Transverse colon (tissue), 4 donors: ENCODE results near the gene RPL5. TPM values are rescaled to one million over a fixed set of nuclear protein-coding genes. Genes with fewer than 3 reads are reported as not detected.

Source experiments
- DNase-seq: peaks from one replicate; pipeline ENCODE4 v3.0.0-alpha.2; 2019
- H3K27ac ChIP-seq, 4 donors: fragments of 200-600 bp; sonication (generic); 2 replicates each; pipeline ENCODE4 v1.5.1; 2016 to 2018; ENCODE audit warnings: inconsistent platforms in 4 of 4
- H3K27me3 ChIP-seq: fragments of 200-600 bp; sonication (generic); 2 replicates; pipeline ENCODE4 v1.5.1; 2017; ENCODE audit warnings: inconsistent platforms
- H3K36me3 ChIP-seq, 4 donors: fragments of 200-600 bp; sonication (generic); 2 replicates each; pipeline ENCODE4 v1.5.1; 2017 to 2019; ENCODE audit warnings: inconsistent platforms in 4 of 4
- H3K4me1 ChIP-seq, 4 donors: fragments of 200-600 bp; sonication (generic); 2 replicates each; pipeline ENCODE4 v1.5.1; 2017 to 2020; ENCODE audit warnings: inconsistent platforms in 4 of 4
- H3K4me3 ChIP-seq, 4 donors: fragments of 200-600 bp; sonication (generic); 1 replicate in 1 of 4; 2 replicates in 3 of 4; pipeline versions ENCODE4 v1.5.1 to v1.6.1; 2017 to 2019; ENCODE audit warnings: inconsistent platforms in 4 of 4
- H3K9me3 ChIP-seq, 2 donors: fragments of 200-600 bp; sonication (generic); 2 replicates each; pipeline ENCODE4 v1.5.1; 2017 to 2019; ENCODE audit warnings: inconsistent platforms in 2 of 2
- CTCF ChIP-seq, 5 experiments: fragments of 200-600 bp in 3 of 5; fragments of 450-650 bp in 2 of 5; sonication (generic) in 3 of 5; IDR thresholded peaks; 1 replicate in 2 of 5; 2 replicates in 3 of 5; pipeline ENCODE4 v1.5.1; 2016 to 2017; ENCODE audit warnings: antibody characterized with exemption in 5 of 5, inconsistent platforms in 3 of 5, mild to moderate bottlenecking in 2 of 5, moderate library complexity in 1 of 5
- EP300 ChIP-seq: sonication (generic); formaldehyde crosslinking; IDR thresholded peaks from one replicate; pipeline ENCODE4 v1.6.1; 2017; ENCODE audit warnings: antibody characterized with exemption, low read depth
- POLR2A ChIP-seq: fragments of 450-650 bp; IDR thresholded peaks from one replicate; pipeline ENCODE4 v1.6.1; 2016; ENCODE audit warnings: antibody characterized with exemption, mild to moderate bottlenecking, moderate library complexity
- POLR2AphosphoS5 ChIP-seq, 3 donors: sonication (generic); formaldehyde crosslinking; IDR thresholded peaks; one replicate each; pipeline ENCODE4 v1.6.1; 2016; ENCODE audit warnings: antibody characterized with exemption in 3 of 3
- WGBS, 2 donors: methylation state at CpG; one replicate each; pipeline ENCODE4 v1.1.5; 2018; ENCODE audit warnings: low coverage in 1 of 2; 5-methylcytosine and 5-hydroxymethylcytosine counted together
- in situ Hi-C, 4 donors: fragments of 200-750 bp; cut with MboI; loops; one replicate each; pipeline versions ENCODE4 v1.15.0 to v1.15.1; 2017; ENCODE audit warnings: low sequenced_read_pairs in 3 of 4, low pct_ligation_motif_present in 1 of 4, low pct_unique_long_range_greater_than_20kb in 1 of 4
- intact Hi-C: fragments of 100-400 bp; cut with DNase I; formaldehyde crosslinking; loops from one replicate; pipeline ENCODE4 v1.15.1; 2023; ENCODE audit warnings: low total_unique reads
- total RNA-seq, 4 donors: library from RNA; depleted of rRNA; stranded (reverse); fragments of >200 nt; gene quantifications; one replicate each; pipeline ENCODE4 v1.1.0, GENCODE V29; 2016

Gene RPL5
- total RNA-seq, 4 donors from 2014 or later = 360 to 1,369 (median 1,157) TPM

- Histone ChIP-seq H3K9me3 (no peaks in the 10 kb centered on the region), H3K36me3 (peaks cover 0 to 27% (median 11%) of the 10 kb centered on the region in 4 donors), H3K27ac (peak overlapping the region; percentile 88 to 97 (median 94)), H3K4me1 (peaks cover 15 to 62% (median 29%) of the 10 kb centered on the region in 4 donors), H3K27me3 (no peaks in the 10 kb centered on the region), H3K4me3 (peak overlapping the region in 2 of 4 donors; percentile 88 to 95)
- intact Hi-C loops = no loop called here
- DNase-seq = no peak
- no peak for TF ChIP-seq POLR2A
- no peak for TF ChIP-seq POLR2AphosphoS5 (IDR thresholded peaks at IDR 0.05)
- TF ChIP-seq EP300 = no peak
- TF ChIP-seq CTCF (IDR thresholded peaks at IDR 0.05) = no peak
- in situ Hi-C loops = no loop called here
- WGBS, 2 donors = 35 to 41% methylated on average over 4 to 5 of the region's 5 CpGs
Measured at GRCh38 chr1:92833840-92834239, 2.0 kb downstream of the RPL5 start.

DNA sequence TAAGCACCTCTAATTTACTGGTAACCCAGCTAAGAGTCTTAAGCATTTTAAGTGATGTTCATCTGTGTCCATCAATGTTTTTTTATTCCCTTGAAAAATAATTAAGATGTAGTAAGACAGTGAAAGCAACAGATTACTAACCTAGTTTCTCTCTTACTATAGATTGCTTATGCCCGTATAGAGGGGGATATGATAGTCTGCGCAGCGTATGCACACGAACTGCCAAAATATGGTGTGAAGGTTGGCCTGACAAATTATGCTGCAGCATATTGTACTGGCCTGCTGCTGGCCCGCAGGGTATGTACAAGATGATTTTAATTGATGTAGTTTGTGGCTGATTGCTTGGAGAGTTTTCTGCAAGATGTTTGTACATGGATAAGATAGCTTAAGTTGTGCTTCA, 2.8 kb downstream of the RPL5 start:
- H3K27me3 ChIP-seq = no peaks in the 10 kb centered on the region
- no peak for TF ChIP-seq EP300
- no peak for TF ChIP-seq POLR2A
- no peak for TF ChIP-seq CTCF (IDR thresholded peaks at IDR 0.05)
- no peak for TF ChIP-seq POLR2AphosphoS5 (IDR thresholded peaks at IDR 0.05)
- in situ Hi-C loops (no loop called here), intact Hi-C loops (no loop called here)
- H3K27ac ChIP-seq = peak overlapping the region; percentile 88 to 97 (median 94)
- peaks cover 15 to 68% (median 31%) of the 10 kb centered on the region in 4 donors for H3K4me1 ChIP-seq
- 58 to 65% methylated on average over 4 to 5 of the region's 5 CpGs for WGBS, 2 donors
- no peak for DNase-seq
- peak overlapping the region in 1 of 4 donors; percentile 95 for H3K4me3 ChIP-seq
- H3K36me3 ChIP-seq = peaks cover 0 to 31% (median 15%) of the 10 kb centered on the region in 4 donors
- no peaks in the 10 kb centered on the region for H3K9me3 ChIP-seq

DNA sequence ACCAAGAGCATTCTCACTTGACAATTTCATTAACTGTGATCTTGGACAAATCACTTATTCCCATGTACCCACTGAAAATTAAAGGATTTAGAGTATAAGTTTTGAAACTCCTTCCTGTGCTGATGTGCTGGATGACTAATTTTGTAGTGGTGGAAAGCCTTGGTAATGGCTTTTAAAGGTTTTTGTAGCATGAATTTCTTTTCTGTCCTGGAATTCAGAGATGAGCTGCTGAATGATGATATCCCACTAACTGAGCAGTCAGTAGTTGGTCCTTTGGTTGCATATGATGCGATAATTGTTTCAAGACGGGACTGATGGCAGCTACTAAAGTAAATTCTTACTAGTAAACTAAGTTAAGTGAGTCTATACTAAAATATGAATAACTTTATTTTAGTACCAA, 5.2 kb downstream of the RPL5 start:
- in situ Hi-C loops (no loop called here), intact Hi-C loops (no loop called here)
- H3K27ac ChIP-seq = no peak overlapping the region
- 85 to 100% methylated on average over 1 to 2 of the region's 2 CpGs for WGBS, 2 donors
- no peaks in the 10 kb centered on the region for H3K27me3 ChIP-seq
- peaks cover 15 to 74% (median 30%) of the 10 kb centered on the region in 4 donors for H3K4me1 ChIP-seq
- DNase-seq = no peak
- TF ChIP-seq CTCF (IDR thresholded peaks at IDR 0.05) = no peak
- no peak for TF ChIP-seq EP300
- no peak for TF ChIP-seq POLR2AphosphoS5 (IDR thresholded peaks at IDR 0.05)
- no peak for TF ChIP-seq POLR2A
- H3K36me3 ChIP-seq = peaks cover 0 to 50% (median 24%) of the 10 kb centered on the region in 4 donors
- H3K9me3 ChIP-seq = no peaks in the 10 kb centered on the region
- no peak overlapping the region for H3K4me3 ChIP-seq

DNA sequence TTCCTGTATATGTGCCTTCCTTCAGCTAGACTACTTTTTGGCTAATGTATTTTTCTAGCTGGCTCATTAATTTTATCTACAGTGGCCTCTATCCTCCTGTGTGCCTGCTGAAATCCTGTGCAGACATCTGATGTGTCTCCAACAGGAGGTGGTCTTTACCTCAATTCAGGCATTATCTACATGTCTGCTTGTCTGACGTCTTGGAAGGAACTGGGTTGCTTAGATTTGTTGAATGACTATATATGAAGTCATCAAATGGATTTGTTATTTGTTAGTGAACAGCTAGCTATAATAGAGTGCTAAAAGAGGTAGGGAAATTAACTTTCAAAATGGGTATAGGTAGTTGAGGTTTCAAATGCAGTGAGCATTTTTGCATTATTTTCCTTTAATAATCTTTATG, 6.7 kb downstream of the RPL5 start:
- intact Hi-C loops = no loop called here

More for the DNA sequence above, 6.7 kb downstream of the RPL5 start:
- Histone ChIP-seq H3K4me3 (no peak overlapping the region), H3K27me3 (no peaks in the 10 kb centered on the region), H3K36me3 (peaks cover 0 to 63% (median 26%) of the 10 kb centered on the region in 4 donors), H3K4me1 (peaks cover 11 to 67% (median 24%) of the 10 kb centered on the region in 4 donors), H3K9me3 (no peaks in the 10 kb centered on the region), H3K27ac (no peak overlapping the region)
- DNase-seq = no peak
- in situ Hi-C loops = no loop called here
- no peak for TF ChIP-seq CTCF (IDR thresholded peaks at IDR 0.05)
- TF ChIP-seq EP300 = no peak
- no peak for TF ChIP-seq POLR2AphosphoS5 (IDR thresholded peaks at IDR 0.05)
- no peak for TF ChIP-seq POLR2A
- WGBS, 2 donors = 0% methylated on average over 1 of the region's 1 CpG
